Measurements from ENCODE around the gene DNAH17.

DNAH17 gene

DNA sequence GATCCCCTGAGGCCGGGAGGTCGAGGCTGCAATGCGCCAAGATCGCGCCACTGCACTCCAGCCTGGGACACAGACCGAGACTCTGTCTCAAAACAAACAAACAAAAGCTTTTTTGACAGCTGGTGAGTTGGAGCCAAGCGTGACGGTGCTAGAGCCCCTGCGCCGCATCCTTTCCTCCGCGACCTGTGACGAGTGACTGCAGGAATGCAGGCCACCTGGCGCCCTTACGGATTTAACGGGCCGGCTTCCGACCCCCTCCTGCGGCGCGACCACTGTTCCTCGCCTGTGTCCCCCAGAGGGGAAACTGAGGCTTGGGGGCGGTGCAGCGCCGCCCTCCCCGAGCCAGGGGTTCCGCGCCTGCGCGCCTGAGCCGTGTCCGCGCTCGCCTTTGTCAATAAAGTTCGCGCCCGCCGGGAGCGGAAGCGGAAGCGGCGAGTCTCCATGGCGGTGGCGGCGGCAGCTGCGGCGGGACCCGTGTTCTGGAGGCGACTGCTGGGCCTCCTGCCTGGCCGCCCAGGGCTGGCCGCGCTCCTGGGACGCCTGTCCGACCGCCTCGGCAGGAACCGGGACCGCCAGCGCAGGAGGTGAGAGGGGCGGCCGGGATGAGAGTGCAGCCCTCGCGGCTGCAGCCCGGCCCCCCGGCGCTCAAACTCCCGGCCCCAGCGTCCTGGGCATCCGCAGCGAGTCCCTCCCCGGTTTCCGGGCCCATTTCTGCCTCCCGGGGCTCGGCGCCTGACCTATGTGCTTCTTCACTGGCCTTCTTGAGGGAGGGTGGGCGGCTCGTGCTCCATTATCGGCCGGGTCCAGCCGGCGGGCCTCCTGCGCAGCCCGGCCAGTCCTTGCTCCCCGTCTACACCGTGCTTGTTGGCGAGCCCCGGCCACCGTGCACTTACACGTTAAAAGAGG, 198.7 kb downstream of the DNAH17 start, which contains the start of gene PGS1:
PGS1 (plus strand) TSS at position 425 of the 906 bp plus-strand sequence; CDS start at position 442, 17 bp downstream.
- peak; percentile 67 to 76 (median 70) for DNase-seq (ENCODE audit: low read depth in 4 of 4, low spot score in 1 of 4)

DNA sequence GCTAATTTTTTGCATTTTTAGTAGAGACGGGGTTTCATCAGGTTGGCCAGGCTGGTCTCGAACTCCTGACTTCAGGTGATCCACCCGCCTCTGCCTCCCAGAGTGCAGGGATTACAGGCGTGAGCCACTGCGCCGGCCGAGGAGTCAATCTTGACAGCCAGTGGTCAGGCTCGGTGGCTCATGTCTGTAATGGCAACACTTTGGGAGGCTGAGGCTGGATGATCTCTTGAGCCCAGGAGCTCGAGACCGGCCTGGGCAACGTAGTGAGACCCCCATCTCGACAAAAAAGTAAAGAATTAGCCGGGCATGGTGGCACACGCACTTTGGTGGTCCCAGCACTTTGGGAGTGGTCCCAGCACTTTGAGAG, 199.4 kb downstream of the DNAH17 start:
- no peak for DNase-seq (ENCODE audit: low read depth in 4 of 4, low spot score in 1 of 4)

DNA sequence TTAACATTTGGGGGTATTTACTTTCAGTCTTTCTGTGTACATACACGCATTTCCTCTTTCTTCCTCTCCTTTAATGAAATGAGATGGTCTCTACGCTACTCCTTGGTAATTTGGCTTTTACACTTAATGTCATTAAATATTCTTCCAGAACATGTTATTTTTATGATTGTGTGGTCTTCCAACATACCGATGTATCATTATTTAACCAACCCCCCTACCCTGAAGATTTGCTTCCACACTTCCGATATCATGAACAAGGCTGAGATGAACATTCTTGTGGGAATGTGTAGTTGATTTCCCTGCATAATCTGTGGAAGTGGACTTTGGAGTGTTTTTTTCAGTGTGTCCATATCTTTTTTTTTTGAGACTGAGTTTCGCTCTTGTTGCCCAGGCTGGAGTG, 201.0 kb downstream of the DNAH17 start:
- no peak for DNase-seq (ENCODE audit: low read depth in 4 of 4, low spot score in 1 of 4)

DNA sequence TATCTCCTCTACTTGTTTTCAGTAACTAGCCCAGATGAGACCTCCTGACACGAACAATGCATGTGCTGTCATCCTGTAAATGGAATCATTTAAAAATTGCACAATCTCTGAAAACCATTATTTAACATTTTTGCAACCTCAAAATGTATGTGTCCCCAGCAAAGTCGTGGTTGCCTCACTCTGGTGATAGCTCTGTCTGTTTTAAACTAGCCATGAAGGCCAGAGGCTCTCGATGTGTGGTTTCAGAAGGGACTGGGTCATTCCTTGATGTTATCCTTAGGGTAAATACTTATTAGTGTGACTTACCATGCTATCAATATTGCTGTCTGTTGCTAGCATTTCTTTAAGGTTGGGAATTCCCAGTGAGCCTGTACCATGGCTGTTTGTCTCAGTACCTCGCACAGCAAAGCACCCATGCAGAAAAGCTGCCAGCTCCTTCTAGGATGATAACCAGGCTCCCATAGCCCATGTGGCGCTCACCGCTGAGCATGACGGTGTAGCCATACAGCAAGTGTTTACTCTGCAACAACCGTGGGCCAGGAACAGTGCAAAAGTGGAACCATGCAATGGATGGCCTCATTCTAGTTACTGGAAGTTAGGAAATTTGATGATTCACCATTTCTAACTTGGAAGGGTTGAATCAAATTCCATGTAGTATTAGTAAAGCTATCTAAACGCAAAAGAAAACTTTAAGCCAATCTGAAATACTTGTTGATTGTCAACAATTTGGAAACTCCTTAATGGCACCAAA, 201.6 kb downstream of the DNAH17 start:
- DNase-seq (ENCODE audit: low read depth in 4 of 4, low spot score in 1 of 4) = no peak

DNA sequence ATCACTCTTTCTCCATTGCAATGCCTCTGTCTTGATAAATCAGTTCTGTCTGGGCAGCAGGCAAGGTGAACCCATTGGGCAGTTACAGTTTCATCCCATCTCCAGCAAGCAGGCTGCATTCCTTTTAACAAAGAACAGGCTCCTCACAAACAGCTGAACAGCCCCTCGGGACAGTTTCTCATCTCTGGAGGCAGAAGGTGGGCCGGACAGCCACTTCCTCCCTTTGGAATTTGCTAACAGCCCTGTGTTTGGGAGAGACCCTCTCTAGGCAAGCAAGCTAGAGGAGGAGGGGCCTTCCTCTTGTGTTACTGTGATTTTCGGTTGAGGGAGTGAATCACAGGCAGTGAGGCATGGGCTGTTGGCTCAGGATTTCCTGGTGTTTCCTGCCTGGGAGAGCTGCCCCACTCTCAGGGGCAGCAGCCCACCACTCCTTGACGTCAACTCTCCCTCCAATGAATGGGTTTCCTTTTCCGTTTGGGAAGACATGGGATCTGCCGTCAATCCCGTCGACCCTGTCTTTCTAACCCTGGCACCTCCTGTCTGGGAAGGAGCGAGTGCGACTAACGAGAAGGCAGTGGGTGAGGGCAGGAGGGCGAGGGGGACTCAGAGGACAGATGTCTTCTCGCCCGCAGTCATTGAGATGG, 202.4 kb downstream of the DNAH17 start:
- no peak for DNase-seq (ENCODE audit: low read depth in 4 of 4, low spot score in 1 of 4)

DNA sequence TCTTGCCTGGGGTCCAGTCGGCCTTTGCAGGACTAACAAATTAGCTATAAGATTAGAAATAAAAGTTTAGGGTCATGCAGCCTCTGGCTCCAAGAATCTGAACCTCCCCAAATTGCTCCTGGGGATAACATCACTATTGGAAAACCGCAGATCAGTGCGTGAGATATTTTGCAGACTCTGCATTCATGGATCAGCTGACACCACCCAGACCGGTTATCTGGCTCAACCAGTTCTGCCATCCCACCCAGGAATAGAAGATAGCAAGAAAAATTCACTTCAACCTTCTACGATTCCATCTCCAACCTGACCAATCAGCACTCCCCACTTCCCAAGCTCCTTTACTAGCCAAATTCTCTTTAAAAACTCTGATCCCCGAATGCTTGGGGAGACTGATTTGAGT, 203.0 kb downstream of the DNAH17 start:
- no peak for DNase-seq (ENCODE audit: low read depth in 4 of 4, low spot score in 1 of 4)
